Measurements from ENCODE around the gene CCDC149. TPM values are rescaled to one million over a fixed set of nuclear protein-coding genes. Genes with fewer than 3 reads are reported as not detected.

CCDC149 gene
- polyA plus RNA-seq, 2 of the 4 experiments (the other 2 are of a cell fraction) = 1.4 to 2.8 TPM

GRCh38 chr4:24778464-24779225, 134.2 kb downstream of the CCDC149 start:
- ATAC-seq (no peak), FAIRE-seq (no peak), DNase-seq (ENCODE audit: low read depth in 1 of 2, low spot score in 1 of 2) (no peak)
- TF ChIP-seq GATA3 (IDR thresholded peaks at IDR 0.05; ENCODE audit: borderline replicate concordance) (no peak), PHF8 (IDR thresholded peaks at IDR 0.05; ENCODE audit: borderline replicate concordance, low read depth) (no peak), CEBPB (IDR thresholded peaks at IDR 0.05) (no peak), MAFK (IDR thresholded peaks at IDR 0.05; ENCODE audit: partially characterized antibody) (no peak), CTCF (IDR thresholded peaks at IDR 0.05) (no peak), HOXB5 (CRISPR knock-in tag; IDR thresholded peaks at IDR 0.05) (no peak), TFCP2L1 (CRISPR knock-in tag; IDR thresholded peaks at IDR 0.05) (no peak), MAX (IDR thresholded peaks at IDR 0.05) (no peak), RAD21 (conservative IDR thresholded peaks at IDR 0.05 in 1 of 2, IDR thresholded peaks at IDR 0.05 in 1 of 2) (no peak), POLR2AphosphoS2 (conservative IDR thresholded peaks at IDR 0.05; ENCODE audit: low read length) (no peak), FOXS1 (CRISPR knock-in tag; IDR thresholded peaks at IDR 0.05) (no peak), HEYL (CRISPR knock-in tag; IDR thresholded peaks at IDR 0.05) (no peak), HDAC2 (IDR thresholded peaks at IDR 0.05) (no peak), ELK1 (IDR thresholded peaks at IDR 0.05; ENCODE audit: low read depth, low read length) (no peak), USF2 (IDR thresholded peaks at IDR 0.05) (no peak)
- ChIA-PET POLR2A (no interaction called here), CTCF (no interaction called here)
- no peaks in the 10 kb centered on the region for H3K9me3 ChIP-seq
- H3K4me3 ChIP-seq = no peak overlapping the region
- H3K4me2 ChIP-seq = no peak overlapping the region
- H3K27ac ChIP-seq = no peak overlapping the region
- WGBS (ENCODE audit: missing lambda C conversion rate) = 64% methylated on average over 3 of the region's 3 CpGs
- 0 out of 3 replicates have a peak, but pooled peaks cover 3% of the 10 kb centered on the region for H3K4me1 ChIP-seq

- no peak overlapping the region for H3K27ac ChIP-seq
- no peaks in the 10 kb centered on the region for H3K9me3 ChIP-seq
- WGBS (ENCODE audit: missing lambda C conversion rate) = 61% methylated on average over 11 of the region's 11 CpGs
- no peak for DNase-seq (ENCODE audit: low read depth in 1 of 2, low spot score in 1 of 2)
- no peak for ATAC-seq
- H3K4me3 ChIP-seq = no peak overlapping the region
- ChIA-PET CTCF (no interaction called here), POLR2A (no interaction called here)
- 0 out of 3 replicates have a peak, but pooled peaks cover 3% of the 10 kb centered on the region for H3K4me1 ChIP-seq
- no peak overlapping the region for H3K4me2 ChIP-seq
- no peak for FAIRE-seq
- TF ChIP-seq FOXS1 (CRISPR knock-in tag; IDR thresholded peaks at IDR 0.05) = no peak
- TF ChIP-seq JUN (IDR thresholded peaks at IDR 0.05) = no peak
- TF ChIP-seq SREBF2 (IDR thresholded peaks at IDR 0.05) = no peak
- no peak for TF ChIP-seq EHMT2 (IDR thresholded peaks at IDR 0.05; ENCODE audit: low read depth)
- TF ChIP-seq RAD21 (conservative IDR thresholded peaks at IDR 0.05 in 1 of 2, IDR thresholded peaks at IDR 0.05 in 1 of 2) = no peak
- TF ChIP-seq TP53 (CRISPR knock-in tag; IDR thresholded peaks at IDR 0.05) = no peak
- no peak for TF ChIP-seq HMGXB4 (CRISPR knock-in tag; IDR thresholded peaks at IDR 0.05; ENCODE audit: borderline replicate concordance)
- TF ChIP-seq ZSCAN20 (CRISPR knock-in tag; IDR thresholded peaks at IDR 0.05) = no peak
- no peak for TF ChIP-seq HOXB13 (CRISPR knock-in tag; IDR thresholded peaks at IDR 0.05; ENCODE audit: low read depth)
- TF ChIP-seq ESRRA (IDR thresholded peaks at IDR 0.05; ENCODE audit: borderline replicate concordance, low read length) = no peak
- no peak for TF ChIP-seq CTCF (IDR thresholded peaks at IDR 0.05)
- TF ChIP-seq PBX3 (IDR thresholded peaks at IDR 0.05) = no peak
- TF ChIP-seq RFX5 (IDR thresholded peaks at IDR 0.05) = no peak
- TF ChIP-seq POLR2AphosphoS2 (conservative IDR thresholded peaks at IDR 0.05; ENCODE audit: low read length) = no peak
Observed at GRCh38 chr4:24777536-24778463, 135.0 kb downstream of the CCDC149 start.
